HEK293 (cell line): ENCODE results near the gene AFF1.

Experiments
- CTCF ChIA-PET: fragments of 350-600 bp; formaldehyde crosslinking; extraction: SDS; loops from one replicate; lab custom pipeline; 2021; ENCODE audit warnings: antibody characterized with exemption; lab: Yijun Ruan, JAX
- POLR2A ChIA-PET: fragments of 300-600 bp; formaldehyde crosslinking; extraction: SDS; loops from one replicate; lab custom pipeline; 2020; ENCODE audit warnings: antibody characterized with exemption, inconsistent platforms; lab: Yijun Ruan, JAX
- H3K27ac ChIP-seq: fragments of 200-500 bp; sonication (Bioruptor generic); 2 replicates; pipeline ENCODE4 v1.5.1; 2014; ENCODE audit warnings: low read depth, low read length, control low read depth, inconsistent platforms; ENCODE audit errors: extremely low read depth
- H3K36me3 ChIP-seq, 2 experiments: fragments of 200-500 bp in 1 of 2; sonication (Bioruptor generic) in 1 of 2; 1 replicate in 1 of 2; 2 replicates in 1 of 2; pipeline ENCODE4 v1.5.1; 2014 to 2017; ENCODE audit warnings: inconsistent platforms in 2 of 2, low read length in 2 of 2; ENCODE audit not compliant: control insufficient read depth in 2 of 2, insufficient read depth in 1 of 2
- H3K4me1 ChIP-seq: fragments of 200-500 bp; sonication (Bioruptor generic); 2 replicates; pipeline ENCODE4 v1.5.1; 2014; ENCODE audit warnings: mild to moderate bottlenecking, low read length, inconsistent platforms; ENCODE audit not compliant: control insufficient read depth, insufficient read depth
- H3K4me3 ChIP-seq: 2 replicates; pipeline ENCODE4 v1.5.1; 2011; ENCODE audit warnings: low read depth, mild to moderate bottlenecking, control low read depth, low read length, moderate library complexity
- H3K9me3 ChIP-seq: fragments of 200-500 bp; sonication (Bioruptor generic); 2 replicates; pipeline ENCODE4 v1.5.1; 2014; ENCODE audit warnings: low read depth, low read length, inconsistent platforms; ENCODE audit not compliant: control insufficient read depth, insufficient read depth
- KLF1 ChIP-seq: fragments of 450-650 bp; formaldehyde crosslinking; IDR thresholded peaks from 2 replicates; pipeline ENCODE4 v1.5.1; 2016; ENCODE audit warnings: missing biosample characterization, missing genetic modification characterization
- MEIS1 ChIP-seq: sonication (generic); formaldehyde crosslinking; IDR thresholded peaks from 2 replicates; pipeline ENCODE4 v1.8.1; 2022; ENCODE audit warnings: missing genetic modification reagents, mild to moderate bottlenecking, borderline replicate concordance
- SCRT2 ChIP-seq: fragments of 450-650 bp; formaldehyde crosslinking; IDR thresholded peaks from 2 replicates; pipeline ENCODE4 v1.5.1; 2016; ENCODE audit warnings: missing biosample characterization, missing genetic modification characterization
- SETDB1 ChIP-seq: IDR thresholded peaks from one replicate; pipeline ENCODE4 v1.6.1; 2017; ENCODE audit warnings: mild to moderate bottlenecking, low read length, moderate library complexity, mixed read lengths; ENCODE audit not compliant: insufficient read length
- SP7 ChIP-seq: fragments of 450-650 bp; formaldehyde crosslinking; IDR thresholded peaks from 2 replicates; pipeline ENCODE4 v1.5.1; 2016; ENCODE audit warnings: missing biosample characterization, missing genetic modification characterization
- ZNF423 ChIP-seq: fragments of 450-650 bp; formaldehyde crosslinking; IDR thresholded peaks from 2 replicates; pipeline ENCODE4 v1.5.1; 2016; ENCODE audit warnings: missing biosample characterization, missing genetic modification characterization
- ZNF501 ChIP-seq: fragments of 450-650 bp; formaldehyde crosslinking; IDR thresholded peaks from 2 replicates; pipeline ENCODE4 v1.5.1; 2016; ENCODE audit warnings: missing biosample characterization, missing genetic modification characterization
- ZNF560 ChIP-seq: fragments of 450-650 bp; formaldehyde crosslinking; IDR thresholded peaks from 2 replicates; pipeline ENCODE4 v1.5.1; 2017; ENCODE audit warnings: missing biosample characterization, missing genetic modification characterization, borderline replicate concordance
- ZNF585B ChIP-seq: fragments of 450-650 bp; formaldehyde crosslinking; IDR thresholded peaks from 2 replicates; pipeline ENCODE4 v1.5.1; 2016; ENCODE audit warnings: missing biosample characterization, missing genetic modification characterization
- ZNF776 ChIP-seq: fragments of 450-650 bp; formaldehyde crosslinking; IDR thresholded peaks from 2 replicates; pipeline ENCODE4 v1.5.0; 2017; ENCODE audit warnings: missing biosample characterization, missing genetic modification characterization, borderline replicate concordance
- ZNF785 ChIP-seq: fragments of 450-650 bp; formaldehyde crosslinking; IDR thresholded peaks from 2 replicates; pipeline ENCODE4 v1.5.1; 2016; ENCODE audit warnings: missing biosample characterization, missing genetic modification characterization
- TF ChIP-seq, protein P1 (sequence below): fragments of 450-650 bp; formaldehyde crosslinking; IDR thresholded peaks from 2 replicates; pipeline ENCODE4 v1.5.1; 2017; ENCODE audit warnings: missing biosample characterization, missing genetic modification characterization
- TF ChIP-seq, protein P2 (sequence below): fragments of 450-650 bp; formaldehyde crosslinking; IDR thresholded peaks from 2 replicates; pipeline ENCODE4 v1.5.1; 2016; ENCODE audit warnings: missing biosample characterization, missing genetic modification characterization
- TF ChIP-seq, protein P3 (sequence below): fragments of 450-650 bp; formaldehyde crosslinking; IDR thresholded peaks from 2 replicates; pipeline ENCODE4 v1.5.1; 2017; ENCODE audit warnings: missing biosample characterization, missing genetic modification characterization
- TF ChIP-seq, protein P4 (sequence below): fragments of 450-650 bp; formaldehyde crosslinking; IDR thresholded peaks from 2 replicates; pipeline ENCODE4 v1.5.1; 2017; ENCODE audit warnings: missing biosample characterization, missing genetic modification characterization

AFF1 gene

DNA sequence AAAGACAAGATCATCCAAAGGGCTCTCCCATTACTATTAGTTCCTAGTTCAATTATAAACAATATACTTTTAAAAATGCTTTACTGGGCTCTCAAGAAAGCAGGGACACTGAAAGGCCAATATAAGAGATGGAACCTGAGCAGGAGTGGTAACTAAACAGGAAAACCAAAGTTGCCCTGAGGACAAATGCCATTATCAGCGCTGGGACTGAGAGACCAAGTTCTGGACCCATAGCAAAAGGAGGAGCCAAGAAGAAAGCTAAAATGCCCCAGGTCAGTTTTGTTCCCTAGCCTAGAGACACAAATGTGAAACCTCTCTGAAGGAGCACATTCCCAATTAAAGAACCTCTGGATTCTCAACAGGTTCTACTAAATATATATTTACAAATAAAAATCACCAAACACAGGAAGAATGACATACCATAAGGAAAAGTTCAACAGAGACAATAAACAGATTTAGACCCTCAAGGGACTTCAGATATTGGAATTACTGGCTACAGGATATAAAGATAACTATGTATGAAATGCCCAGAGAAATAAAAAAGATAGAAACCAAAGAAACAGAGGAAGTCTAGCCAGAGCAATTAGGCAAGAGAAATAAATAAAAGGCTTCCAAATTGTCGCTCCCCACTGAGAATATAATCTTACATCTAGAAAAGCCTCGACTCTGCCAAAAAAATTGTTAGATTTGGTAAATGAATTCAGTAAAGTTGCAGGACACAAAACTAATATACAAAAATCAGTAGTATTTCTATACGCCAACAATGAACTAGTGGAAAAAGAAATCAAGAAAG, 218.5 kb downstream of the AFF1 start:
- Histone ChIP-seq H3K36me3 (no peaks in the 10 kb centered on the region), H3K27ac (no peak overlapping the region), H3K4me1 (no peaks in the 10 kb centered on the region), H3K9me3 (no peaks in the 10 kb centered on the region)
- ChIA-PET POLR2A (no interaction called here), CTCF (interaction anchor here (3.4 kb wide), 1 partner anchor 81 kb away, joined by 29 read pairs; no protein-coding TSS in a partner anchor)
- TF ChIP-seq, protein P1, sequence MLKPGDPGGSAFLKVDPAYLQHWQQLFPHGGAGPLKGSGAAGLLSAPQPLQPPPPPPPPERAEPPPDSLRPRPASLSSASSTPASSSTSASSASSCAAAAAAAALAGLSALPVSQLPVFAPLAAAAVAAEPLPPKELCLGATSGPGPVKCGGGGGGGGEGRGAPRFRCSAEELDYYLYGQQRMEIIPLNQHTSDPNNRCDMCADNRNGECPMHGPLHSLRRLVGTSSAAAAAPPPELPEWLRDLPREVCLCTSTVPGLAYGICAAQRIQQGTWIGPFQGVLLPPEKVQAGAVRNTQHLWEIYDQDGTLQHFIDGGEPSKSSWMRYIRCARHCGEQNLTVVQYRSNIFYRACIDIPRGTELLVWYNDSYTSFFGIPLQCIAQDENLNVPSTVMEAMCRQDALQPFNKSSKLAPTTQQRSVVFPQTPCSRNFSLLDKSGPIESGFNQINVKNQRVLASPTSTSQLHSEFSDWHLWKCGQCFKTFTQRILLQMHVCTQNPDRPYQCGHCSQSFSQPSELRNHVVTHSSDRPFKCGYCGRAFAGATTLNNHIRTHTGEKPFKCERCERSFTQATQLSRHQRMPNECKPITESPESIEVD (tag by site-specific recombination): 0 out of 2 replicates have a peak, but pooled peaks have one; percentile 23
- TF ChIP-seq ZNF585B (tag by site-specific recombination): no peak
- TF ChIP-seq, all 188 proteins: peak for 1
- H3K4me3 ChIP-seq: no peak overlapping the region

DNA sequence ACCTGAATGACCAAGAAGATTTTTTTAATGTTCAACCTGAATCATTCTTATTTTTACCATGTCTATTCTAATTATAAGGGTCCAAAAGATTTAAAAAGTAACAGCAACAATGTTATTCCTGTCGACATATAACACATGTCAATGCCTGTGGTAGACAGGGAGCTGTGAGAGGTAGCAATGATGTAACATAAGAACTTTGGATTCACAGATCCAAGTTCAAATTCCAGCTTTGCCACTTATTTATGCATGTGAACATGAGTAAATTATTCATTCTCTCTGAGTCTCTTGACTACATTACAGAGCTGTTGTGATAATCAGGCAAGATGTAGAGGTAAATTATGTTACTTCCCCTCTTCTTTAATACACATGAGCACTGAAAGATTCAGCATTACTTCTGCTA, 231.1 kb downstream of the AFF1 start:
- H3K36me3 ChIP-seq: peaks cover 3 to 32% of the 10 kb centered on the region in 2 experiments; a peak in 2 of 3 replicates
- no peaks in the 10 kb centered on the region for H3K4me1 ChIP-seq
- TF ChIP-seq ZNF785 (tag by site-specific recombination) (no peak), SCRT2 (no peak), ZNF776 (tag by site-specific recombination) (no peak), ZNF501 (no peak), ZNF585B (tag by site-specific recombination) (no peak), MEIS1 (CRISPR knock-in tag) (no peak), KLF1 (tag by site-specific recombination) (no peak), SP7 (tag by site-specific recombination) (no peak)
- TF ChIP-seq, protein P2, sequence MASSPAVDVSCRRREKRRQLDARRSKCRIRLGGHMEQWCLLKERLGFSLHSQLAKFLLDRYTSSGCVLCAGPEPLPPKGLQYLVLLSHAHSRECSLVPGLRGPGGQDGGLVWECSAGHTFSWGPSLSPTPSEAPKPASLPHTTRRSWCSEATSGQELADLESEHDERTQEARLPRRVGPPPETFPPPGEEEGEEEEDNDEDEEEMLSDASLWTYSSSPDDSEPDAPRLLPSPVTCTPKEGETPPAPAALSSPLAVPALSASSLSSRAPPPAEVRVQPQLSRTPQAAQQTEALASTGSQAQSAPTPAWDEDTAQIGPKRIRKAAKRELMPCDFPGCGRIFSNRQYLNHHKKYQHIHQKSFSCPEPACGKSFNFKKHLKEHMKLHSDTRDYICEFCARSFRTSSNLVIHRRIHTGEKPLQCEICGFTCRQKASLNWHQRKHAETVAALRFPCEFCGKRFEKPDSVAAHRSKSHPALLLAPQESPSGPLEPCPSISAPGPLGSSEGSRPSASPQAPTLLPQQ: no peak
- H3K9me3 ChIP-seq: no peaks in the 10 kb centered on the region
- no peak overlapping the region for H3K4me3 ChIP-seq
- no peak overlapping the region for H3K27ac ChIP-seq
- ChIA-PET CTCF (no interaction called here), POLR2A (no interaction called here)

DNA sequence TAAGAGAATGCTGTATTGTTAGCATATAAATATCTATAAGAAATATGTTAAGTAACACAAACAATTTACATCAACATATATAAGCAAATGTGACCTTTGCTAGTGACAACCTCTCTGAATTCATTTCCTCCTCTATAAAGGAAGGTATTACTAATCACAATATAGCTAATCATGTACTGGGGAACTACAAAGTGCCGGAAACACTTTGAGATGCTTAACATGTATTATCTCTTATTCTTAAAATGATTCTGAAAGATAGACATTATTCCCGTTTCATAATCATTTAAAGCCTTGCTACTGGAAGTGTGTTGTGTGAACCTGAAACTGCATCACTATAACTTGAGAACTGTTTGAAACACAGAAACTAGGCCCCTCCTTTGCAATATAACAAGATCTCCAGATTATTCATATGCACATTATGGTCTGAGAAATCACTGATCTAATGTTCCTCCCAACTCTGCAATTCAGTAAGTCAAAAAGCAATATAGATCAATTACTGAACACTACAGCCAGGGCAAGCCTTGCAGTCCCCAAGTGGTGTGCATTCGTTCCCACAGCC, 231.6 kb downstream of the AFF1 start:
- Histone ChIP-seq H3K4me1 (no peaks in the 10 kb centered on the region), H3K9me3 (no peaks in the 10 kb centered on the region), H3K4me3 (no peak overlapping the region)
- POLR2A ChIA-PET: no interaction called here
- TF ChIP-seq, protein P3, sequence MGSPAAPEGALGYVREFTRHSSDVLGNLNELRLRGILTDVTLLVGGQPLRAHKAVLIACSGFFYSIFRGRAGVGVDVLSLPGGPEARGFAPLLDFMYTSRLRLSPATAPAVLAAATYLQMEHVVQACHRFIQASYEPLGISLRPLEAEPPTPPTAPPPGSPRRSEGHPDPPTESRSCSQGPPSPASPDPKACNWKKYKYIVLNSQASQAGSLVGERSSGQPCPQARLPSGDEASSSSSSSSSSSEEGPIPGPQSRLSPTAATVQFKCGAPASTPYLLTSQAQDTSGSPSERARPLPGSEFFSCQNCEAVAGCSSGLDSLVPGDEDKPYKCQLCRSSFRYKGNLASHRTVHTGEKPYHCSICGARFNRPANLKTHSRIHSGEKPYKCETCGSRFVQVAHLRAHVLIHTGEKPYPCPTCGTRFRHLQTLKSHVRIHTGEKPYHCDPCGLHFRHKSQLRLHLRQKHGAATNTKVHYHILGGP (tag by site-specific recombination): no peak
- TF ChIP-seq, protein P4, sequence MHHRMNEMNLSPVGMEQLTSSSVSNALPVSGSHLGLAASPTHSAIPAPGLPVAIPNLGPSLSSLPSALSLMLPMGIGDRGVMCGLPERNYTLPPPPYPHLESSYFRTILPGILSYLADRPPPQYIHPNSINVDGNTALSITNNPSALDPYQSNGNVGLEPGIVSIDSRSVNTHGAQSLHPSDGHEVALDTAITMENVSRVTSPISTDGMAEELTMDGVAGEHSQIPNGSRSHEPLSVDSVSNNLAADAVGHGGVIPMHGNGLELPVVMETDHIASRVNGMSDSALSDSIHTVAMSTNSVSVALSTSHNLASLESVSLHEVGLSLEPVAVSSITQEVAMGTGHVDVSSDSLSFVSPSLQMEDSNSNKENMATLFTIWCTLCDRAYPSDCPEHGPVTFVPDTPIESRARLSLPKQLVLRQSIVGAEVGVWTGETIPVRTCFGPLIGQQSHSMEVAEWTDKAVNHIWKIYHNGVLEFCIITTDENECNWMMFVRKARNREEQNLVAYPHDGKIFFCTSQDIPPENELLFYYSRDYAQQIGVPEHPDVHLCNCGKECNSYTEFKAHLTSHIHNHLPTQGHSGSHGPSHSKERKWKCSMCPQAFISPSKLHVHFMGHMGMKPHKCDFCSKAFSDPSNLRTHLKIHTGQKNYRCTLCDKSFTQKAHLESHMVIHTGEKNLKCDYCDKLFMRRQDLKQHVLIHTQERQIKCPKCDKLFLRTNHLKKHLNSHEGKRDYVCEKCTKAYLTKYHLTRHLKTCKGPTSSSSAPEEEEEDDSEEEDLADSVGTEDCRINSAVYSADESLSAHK (tag by site-specific recombination): no peak
- TF ChIP-seq ZNF585B (tag by site-specific recombination) (no peak), ZNF423 (no peak), SETDB1 (no peak), ZNF560 (tag by site-specific recombination) (no peak)
- TF ChIP-seq, all 188 proteins: peak for 0
- CTCF ChIA-PET: no interaction called here
- H3K36me3 ChIP-seq: peaks cover 3 to 32% of the 10 kb centered on the region in 2 experiments; a peak in 2 of 3 replicates
- H3K27ac ChIP-seq: no peak overlapping the region
